Pancreas (tissue), 10 donors: ENCODE data around the gene COL21A1. TPM values are rescaled to one million over a fixed set of nuclear protein-coding genes. Genes with fewer than 3 reads are reported as not detected.

Experiments used
- ATAC-seq, 4 donors: fragments of 200-7000 bp; cut with Tn5 transposase; one replicate each; pipeline versions ENCODE4 v1.8.0 to v1.9.1; 2020; ENCODE audit warnings: mild to moderate bottlenecking in 4 of 4, moderate library complexity in 4 of 4
- DNase-seq, 6 donors: peaks; one replicate each; pipeline ENCODE4 v3.0.0-alpha.2; 2020
- FAIRE-seq: peaks from 2 replicates; lab custom pipeline; 2012; peaks lifted over from hg19 to GRCh38; lab: Jason Lieb, UNC
- H3K27ac ChIP-seq, 4 donors: fragments of 200-600 bp; sonication (generic); 1 replicate in 3 of 4; 2 replicates in 1 of 4; pipeline versions ENCODE4 v1.5.0 to v1.8.0; 2020
- H3K27me3 ChIP-seq, 4 donors: fragments of 200-600 bp; one replicate each; pipeline ENCODE4 v1.8.0; 2021
- H3K36me3 ChIP-seq, 3 donors: fragments of 200-600 bp; sonication (generic) in 1 of 3; one replicate each; pipeline versions ENCODE4 v1.5.0 to v1.8.0; 2020 to 2021
- H3K4me1 ChIP-seq, 3 donors: fragments of 200-600 bp; one replicate each; pipeline ENCODE4 v1.8.0; 2021
- H3K4me3 ChIP-seq, 4 donors: fragments of 200-600 bp; sonication (generic) in 2 of 4; one replicate each; pipeline versions ENCODE4 v1.5.0 to v1.8.0; 2020 to 2021
- H3K9me3 ChIP-seq, 4 donors: fragments of 200-600 bp; one replicate each; pipeline ENCODE4 v1.8.0; 2021
- WGBS, 2 donors: extraction: QIAGEN DNeasy Blood & Tissue Kit; methylation state at CpG; one replicate each; pipeline ENCODE4 v1.1.7; 2013; 5-methylcytosine and 5-hydroxymethylcytosine counted together
- intact Hi-C, 3 donors: fragments of 100-400 bp; cut with DNase I; formaldehyde crosslinking; loops; one replicate each; pipeline versions ENCODE4 v1.11.1 to v1.14.2; 2022
- polyA plus RNA-seq, 2 donors: library from polyadenylated mRNA; stranded (reverse); fragments of 200-250 nt; gene quantifications; one replicate each; pipeline ENCODE4 v1.2.3, GENCODE V29; 2013
- total RNA-seq, 6 donors: library from RNA; stranded (reverse); fragmentation: NEBNext Ultra II Directional in 4 of 6; extraction: Animal tissue kit (Norgen Biotek cat#: 25700) in 4 of 6; gene quantifications; one replicate each; pipeline versions ENCODE4 v1.2.1 to v1.2.4, GENCODE V29; 2021 to 2023
- TF ChIP-seq, protein P1 (sequence below), 4 donors: fragments of 200-600 bp; sonication (generic) in 3 of 4; IDR thresholded peaks; one replicate each; pipeline versions ENCODE4 v1.5.0 to v1.8.0; 2021; ENCODE audit warnings: antibody characterized with exemption in 4 of 4
- donor health status: healthy with polysubstance abuse.
- donor health status: DM: no; HTN: no; CAD: no; lungs with moderate emphysema.
- donor health status: DM: no; HTN: no; CAD: no.
- donor health status: control.
- donor health status: control.
- donor health status: Bipolar disorder and iron deficiency.
- donor health status: DM: yes; HTN: yes; CAD: no.
- donor health status: DM: no; HTN: no; CAD: no.
- donor health status: DM: no; HTN: no; CAD: no.
- donor health status: DM: yes; HTN: yes; CAD: no.

The COL21A1 gene
- total and polyA plus RNA-seq, 8 donors: 0.28 to 1.8 (median 0.60) TPM

GRCh38 chr6:56214703-56215101, 32.7 kb downstream of the COL21A1 start:
- Histone ChIP-seq H3K4me1 (no peaks in the 10 kb centered on the region), H3K36me3 (no peaks in the 10 kb centered on the region), H3K27ac (no peak overlapping the region), H3K27me3 (no peaks in the 10 kb centered on the region), H3K4me3 (no peak overlapping the region), H3K9me3 (no peaks in the 10 kb centered on the region)
- no peak for ATAC-seq
- no peak for DNase-seq
- 42 to 45% methylated on average over 3 of the region's 3 CpGs for WGBS, 2 donors
- intact Hi-C loops: no loop called here
- TF ChIP-seq, protein P1, sequence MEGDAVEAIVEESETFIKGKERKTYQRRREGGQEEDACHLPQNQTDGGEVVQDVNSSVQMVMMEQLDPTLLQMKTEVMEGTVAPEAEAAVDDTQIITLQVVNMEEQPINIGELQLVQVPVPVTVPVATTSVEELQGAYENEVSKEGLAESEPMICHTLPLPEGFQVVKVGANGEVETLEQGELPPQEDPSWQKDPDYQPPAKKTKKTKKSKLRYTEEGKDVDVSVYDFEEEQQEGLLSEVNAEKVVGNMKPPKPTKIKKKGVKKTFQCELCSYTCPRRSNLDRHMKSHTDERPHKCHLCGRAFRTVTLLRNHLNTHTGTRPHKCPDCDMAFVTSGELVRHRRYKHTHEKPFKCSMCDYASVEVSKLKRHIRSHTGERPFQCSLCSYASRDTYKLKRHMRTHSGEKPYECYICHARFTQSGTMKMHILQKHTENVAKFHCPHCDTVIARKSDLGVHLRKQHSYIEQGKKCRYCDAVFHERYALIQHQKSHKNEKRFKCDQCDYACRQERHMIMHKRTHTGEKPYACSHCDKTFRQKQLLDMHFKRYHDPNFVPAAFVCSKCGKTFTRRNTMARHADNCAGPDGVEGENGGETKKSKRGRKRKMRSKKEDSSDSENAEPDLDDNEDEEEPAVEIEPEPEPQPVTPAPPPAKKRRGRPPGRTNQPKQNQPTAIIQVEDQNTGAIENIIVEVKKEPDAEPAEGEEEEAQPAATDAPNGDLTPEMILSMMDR (IDR thresholded peaks at IDR 0.05): no peak
- no peak for FAIRE-seq

GRCh38 chr6:56214041-56214702, 33.2 kb downstream of the COL21A1 start:
- Histone ChIP-seq H3K9me3 (no peaks in the 10 kb centered on the region), H3K27me3 (no peaks in the 10 kb centered on the region), H3K4me3 (no peak overlapping the region), H3K36me3 (no peaks in the 10 kb centered on the region), H3K27ac (no peak overlapping the region), H3K4me1 (no peaks in the 10 kb centered on the region)
- TF ChIP-seq, protein P1 (IDR thresholded peaks at IDR 0.05): no peak
- no peak for FAIRE-seq
- intact Hi-C loops: no loop called here
- ATAC-seq: no peak
- no peak for DNase-seq

DNA sequence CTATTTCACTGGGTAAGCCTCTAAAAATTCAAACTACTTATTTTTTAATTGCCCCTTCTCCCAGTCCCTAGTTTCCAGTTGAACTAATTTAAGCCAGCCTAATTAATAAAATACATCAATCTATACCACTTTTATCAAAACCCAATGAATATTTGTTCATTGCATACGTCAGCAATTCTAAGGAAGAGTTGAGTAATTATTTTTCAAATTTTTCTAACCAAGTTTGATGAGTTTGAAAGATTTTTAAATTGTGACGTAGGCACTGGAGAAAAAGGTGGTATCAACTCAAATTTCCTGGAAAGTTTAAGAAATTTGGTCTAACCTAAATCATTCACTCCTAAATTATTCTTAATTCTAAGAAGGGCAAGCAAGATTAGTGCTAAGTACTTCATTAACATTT, 35.7 kb downstream of the COL21A1 start:
- no peak for DNase-seq
- no peak for FAIRE-seq
- Histone ChIP-seq H3K27me3 (no peaks in the 10 kb centered on the region), H3K4me1 (no peaks in the 10 kb centered on the region), H3K36me3 (no peaks in the 10 kb centered on the region), H3K9me3 (no peaks in the 10 kb centered on the region), H3K27ac (no peak overlapping the region), H3K4me3 (no peak overlapping the region)
- 31 to 51% methylated on average over 2 of the region's 2 CpGs for WGBS, 2 donors
- intact Hi-C loops: no loop called here
- no peak for ATAC-seq
- TF ChIP-seq, protein P1 (IDR thresholded peaks at IDR 0.05): no peak

DNA sequence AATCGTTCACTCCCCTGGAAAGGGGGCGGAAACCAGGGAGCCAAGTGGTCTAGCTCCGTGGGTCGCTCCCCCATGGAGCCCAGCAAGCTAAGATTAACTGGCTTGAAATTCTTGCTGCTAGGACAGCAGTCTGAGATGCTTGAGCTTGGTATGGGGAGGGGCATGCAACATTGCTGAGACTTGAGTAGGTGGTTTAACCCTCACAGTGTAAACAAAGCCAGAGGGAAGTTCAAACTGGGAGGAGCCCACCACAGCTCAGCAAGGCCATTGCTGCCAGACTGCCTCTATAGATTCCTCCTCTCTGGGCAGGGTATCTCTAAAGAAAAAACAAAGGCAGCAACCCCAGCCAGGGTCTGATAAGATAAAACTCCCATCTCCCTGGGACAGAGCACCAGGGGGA, 43.2 kb downstream of the COL21A1 start:
- TF ChIP-seq, protein P1 (IDR thresholded peaks at IDR 0.05): no peak
- no peak for DNase-seq
- H3K27ac ChIP-seq: no peak overlapping the region
- H3K27me3 ChIP-seq: no peaks in the 10 kb centered on the region
- H3K36me3 ChIP-seq: no peaks in the 10 kb centered on the region
- intact Hi-C loops: no loop called here
- no peaks in the 10 kb centered on the region for H3K9me3 ChIP-seq
- FAIRE-seq: no peak
- ATAC-seq: no peak
- no peaks in the 10 kb centered on the region for H3K4me1 ChIP-seq
- WGBS, 2 donors: 62 to 83% methylated on average over 4 of the region's 4 CpGs
- H3K4me3 ChIP-seq: no peak overlapping the region

GRCh38 chr6:56199956-56200355, 47.4 kb downstream of the COL21A1 start:
- TF ChIP-seq, protein P1 (IDR thresholded peaks at IDR 0.05): no peak
- DNase-seq (no peak), ATAC-seq (no peak), FAIRE-seq (no peak)
- no peaks in the 10 kb centered on the region for H3K36me3 ChIP-seq
- WGBS, 2 donors: 69 to 84% methylated on average over 3 of the region's 3 CpGs
- intact Hi-C loops: no loop called here
- H3K9me3 ChIP-seq: no peaks in the 10 kb centered on the region
- H3K4me1 ChIP-seq: no peaks in the 10 kb centered on the region
- no peaks in the 10 kb centered on the region for H3K27me3 ChIP-seq
- H3K27ac ChIP-seq: no peak overlapping the region
- H3K4me3 ChIP-seq: no peak overlapping the region
